H4 (cell line): ENCODE results near the gene ATP6V1B1. TPM values are rescaled to one million over a fixed set of nuclear protein-coding genes. Genes with fewer than 3 reads are reported as not detected.
A peak's percentile ranks its signal among the peaks of the same experiment; 100 is the strongest.

Experiments
- DNase-seq: peaks from one replicate; pipeline ENCODE4 v3.0.0-alpha.2; 2015; ENCODE audit warnings: low spot score
- total RNA-seq: library from RNA; depleted of rRNA; stranded (reverse); fragments of >200 nt; shearing (Covaris generic); gene quantifications from 2 replicates; pipeline ENCODE4 v1.2.3, GENCODE V29; 2014; rRNA removed

ATP6V1B1 gene
- total RNA-seq, result 0.33 and 0.45 TPM in 2 replicates

DNA sequence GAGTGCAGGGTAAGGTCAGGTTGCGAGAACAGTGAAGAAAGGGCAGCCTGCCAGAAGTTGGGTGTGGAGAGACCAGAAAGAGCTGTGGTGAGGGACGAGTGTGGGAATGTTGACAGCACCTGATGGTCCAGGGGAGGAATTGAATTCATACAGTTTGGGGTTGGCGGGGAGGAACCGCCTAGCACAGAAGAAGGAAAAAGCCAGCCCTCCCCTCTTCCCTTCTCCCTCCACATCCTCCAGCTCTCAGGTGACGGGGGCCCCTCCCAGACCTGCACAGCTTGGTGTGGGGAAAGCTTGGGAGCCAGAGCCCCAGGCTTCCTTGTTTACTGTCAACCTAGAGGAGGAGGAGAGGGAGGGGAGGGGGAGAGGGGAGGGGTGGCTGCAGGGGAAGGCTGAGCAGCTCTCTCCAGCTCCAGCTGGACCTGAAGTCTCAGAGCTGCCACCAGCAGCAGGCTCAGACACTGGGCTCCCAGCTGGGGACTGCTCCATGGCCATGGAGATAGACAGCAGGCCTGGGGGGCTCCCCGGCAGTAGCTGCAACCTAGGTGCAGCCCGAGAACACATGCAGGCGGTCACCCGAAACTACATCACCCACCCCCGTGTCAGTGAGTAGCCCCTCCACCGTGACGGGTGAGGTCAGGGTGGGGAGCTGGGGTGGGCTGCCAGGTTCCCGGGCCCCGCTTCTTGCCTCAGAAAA, at the start of gene ATP6V1B1:
ATP6V1B1 (plus strand) TSS at position 433 of the 697 bp plus-strand sequence; CDS start at position 488, 55 bp downstream.
- DNase-seq, result peak; percentile 14

DNA sequence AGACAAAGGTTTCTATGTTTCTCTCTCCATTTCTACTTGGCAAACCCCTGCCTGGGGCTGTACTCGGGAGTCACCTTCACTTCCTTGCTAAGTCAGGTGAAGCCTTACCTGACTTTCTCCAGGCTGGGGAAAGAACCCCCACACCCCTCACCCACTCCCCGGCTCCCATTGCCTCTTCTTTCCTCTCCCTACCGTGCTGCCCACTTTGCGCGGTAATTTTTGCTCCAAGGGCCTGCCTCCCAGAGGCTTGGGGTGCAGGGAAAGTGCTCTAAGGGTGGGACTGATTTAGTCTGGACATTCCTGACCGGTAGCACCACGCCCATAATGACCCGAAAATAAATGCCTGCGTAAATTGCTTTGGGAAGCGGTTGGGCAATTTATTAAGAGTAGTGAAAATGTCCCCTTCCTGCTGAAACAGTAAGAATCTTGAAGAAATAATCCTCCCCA, 49.1 kb upstream of the ATP6V1B1 start:
- DNase-seq, result no peak

DNA sequence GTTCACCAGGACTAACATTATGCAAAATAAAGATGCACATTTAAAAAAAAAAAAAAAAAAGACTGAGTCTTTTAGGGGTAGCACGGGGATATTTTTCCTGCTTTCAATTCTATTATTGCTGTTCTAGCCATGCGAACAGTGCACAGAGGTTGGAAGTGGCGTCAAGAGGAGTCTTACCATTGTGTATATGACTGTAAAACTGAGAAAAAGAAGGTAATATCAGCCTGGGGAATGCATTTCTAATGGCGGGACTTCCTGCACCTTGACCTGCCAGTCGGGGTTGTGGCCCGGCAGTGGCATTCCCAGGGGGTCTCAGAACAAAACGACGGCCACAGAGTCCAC, 48.5 kb upstream of the ATP6V1B1 start:
- no peak for DNase-seq

DNA sequence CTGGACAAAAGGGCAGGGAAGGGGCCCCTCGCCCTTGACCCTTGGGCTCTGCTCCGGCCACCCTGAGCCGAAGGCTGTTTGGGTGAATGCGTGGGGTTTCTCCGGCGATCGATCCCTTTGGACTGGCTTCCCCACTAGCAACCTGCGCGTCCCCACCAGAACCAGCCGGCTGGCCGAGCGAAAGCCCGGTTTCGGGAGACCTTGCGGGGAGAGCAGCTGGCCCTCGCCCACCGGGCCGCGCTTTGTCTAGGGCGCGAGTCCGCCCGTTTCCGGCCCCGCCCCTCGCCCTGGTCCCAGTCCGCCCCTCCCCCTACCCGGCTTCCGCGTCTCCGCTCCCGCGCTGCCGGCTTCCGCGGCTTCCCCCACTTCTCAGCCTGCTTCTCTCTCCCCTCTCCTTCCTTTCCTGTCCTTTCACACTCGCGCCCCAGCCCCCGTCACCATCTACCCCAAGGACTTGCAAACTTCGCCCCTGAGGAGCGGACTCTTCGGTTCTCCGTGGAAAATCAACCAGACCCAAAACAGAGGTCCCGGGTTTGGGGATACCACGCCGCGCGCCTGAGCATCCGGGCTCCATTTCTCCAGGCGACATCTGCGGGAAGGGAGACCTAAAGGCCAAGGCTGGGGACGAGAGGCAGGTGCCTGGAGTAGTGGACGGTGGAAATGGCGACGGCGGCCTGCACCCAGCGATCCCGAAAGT, 48.0 kb upstream of the ATP6V1B1 start:
- no peak for DNase-seq

DNA sequence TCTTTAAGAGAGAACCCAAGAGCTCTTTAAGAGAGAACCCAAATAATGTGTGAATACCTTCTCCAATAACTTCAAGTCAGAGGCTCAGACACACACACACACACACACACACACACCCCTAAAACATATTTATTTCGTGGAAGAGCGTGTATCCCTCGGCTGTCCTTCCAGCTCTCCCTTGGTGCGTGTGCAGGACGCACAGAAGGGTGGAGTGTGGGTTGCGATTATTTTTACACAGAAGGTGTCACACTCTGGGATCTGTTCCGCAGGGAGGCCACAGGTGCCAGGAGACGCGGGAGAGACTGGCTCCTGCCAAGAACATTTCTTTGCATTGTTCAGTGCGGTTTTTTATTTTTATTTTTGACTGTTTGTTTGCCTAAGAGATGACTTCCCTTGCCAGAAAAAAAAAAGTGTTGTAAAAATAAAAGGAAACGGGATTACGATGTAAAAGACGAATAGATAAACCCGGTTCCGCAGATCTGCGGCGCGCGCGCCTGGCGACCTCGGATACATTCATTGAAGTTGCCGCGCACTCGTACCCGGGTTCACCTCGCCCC, 47.3 kb upstream of the ATP6V1B1 start:
- DNase-seq, result no peak

DNA sequence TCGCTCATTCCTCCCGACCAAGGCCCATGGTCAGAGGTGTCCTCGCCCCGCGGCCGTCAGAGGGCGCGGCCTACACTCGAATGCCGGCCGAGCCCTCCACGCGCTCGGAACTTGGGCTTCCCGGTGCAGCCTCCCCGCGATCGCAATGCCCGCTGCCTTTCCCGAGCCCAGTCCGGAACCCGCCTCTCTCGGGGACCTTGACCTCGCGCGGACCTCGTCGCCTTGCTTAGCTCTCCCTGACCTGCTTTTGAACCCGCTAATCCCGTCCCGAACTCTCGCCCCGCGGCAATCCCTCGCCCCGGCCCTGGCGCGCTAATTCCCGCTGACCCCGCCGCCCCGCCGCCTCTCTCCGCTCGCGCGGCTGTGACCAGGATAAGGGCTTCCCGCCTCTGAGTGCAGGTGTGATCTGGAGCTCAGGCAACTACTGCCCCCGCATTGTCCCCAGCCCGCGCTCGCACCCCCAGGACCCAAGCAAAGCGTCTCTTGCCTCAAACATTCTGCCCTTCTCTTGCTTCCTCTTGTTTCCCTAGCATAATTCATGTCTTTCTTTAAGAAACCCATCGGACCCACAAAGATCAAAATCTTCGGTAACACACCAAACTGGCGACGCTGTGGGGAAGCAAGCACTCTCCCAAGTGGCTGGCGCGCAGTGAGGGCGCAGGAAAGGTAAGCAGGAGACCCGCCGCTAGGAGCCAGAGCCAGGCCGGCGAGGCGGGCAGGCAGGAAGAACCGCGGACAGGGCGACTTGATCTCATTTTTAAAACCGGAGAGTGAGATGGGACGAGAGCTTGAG, 46.6 kb upstream of the ATP6V1B1 start:
- DNase-seq, result no peak

DNA sequence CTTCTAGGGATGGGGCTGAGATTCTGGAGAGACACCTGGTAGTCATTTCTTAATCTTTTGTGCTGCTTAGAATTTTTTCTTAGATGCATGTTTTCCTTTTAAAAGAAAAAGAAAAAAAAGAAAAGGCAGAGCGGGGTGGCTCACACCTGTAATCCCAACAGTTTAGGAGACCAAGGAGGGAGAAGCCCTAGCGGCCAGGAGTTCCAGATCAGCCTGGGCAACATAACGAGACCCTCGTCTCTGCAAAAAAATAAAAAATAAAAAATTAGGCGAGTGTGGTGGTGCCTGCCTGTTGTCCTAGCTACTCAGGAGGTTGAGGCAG, 46.0 kb upstream of the ATP6V1B1 start:
- no peak for DNase-seq

DNA sequence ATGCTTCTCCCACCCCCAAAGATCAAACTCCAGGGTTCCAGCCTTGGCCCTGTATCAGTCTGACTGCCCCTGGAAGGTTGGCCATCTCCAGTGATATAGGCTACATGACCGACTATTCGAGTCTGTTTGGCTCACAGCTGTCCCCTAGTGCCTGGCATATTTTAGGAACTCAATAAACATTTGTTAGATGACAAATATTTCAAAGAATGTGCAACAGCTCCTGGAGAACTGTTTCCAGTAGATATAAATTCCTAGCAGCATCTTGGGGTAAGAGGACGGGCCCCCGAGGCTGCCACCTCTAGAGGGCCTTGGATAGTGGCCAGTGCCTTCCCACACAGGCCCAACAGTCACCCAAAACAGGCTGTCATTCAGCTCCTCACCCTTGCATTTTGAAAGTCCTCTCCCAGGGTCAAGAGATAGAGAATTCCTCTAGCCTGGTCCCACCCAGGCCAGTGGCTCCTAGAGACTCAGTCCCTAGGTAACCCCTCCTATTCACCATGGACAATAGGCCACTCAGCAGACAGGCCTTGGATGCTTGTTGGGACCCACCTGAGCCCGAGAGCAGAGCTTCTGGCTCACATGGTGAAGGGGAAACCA, 45.1 kb upstream of the ATP6V1B1 start:
- no peak for DNase-seq

DNA sequence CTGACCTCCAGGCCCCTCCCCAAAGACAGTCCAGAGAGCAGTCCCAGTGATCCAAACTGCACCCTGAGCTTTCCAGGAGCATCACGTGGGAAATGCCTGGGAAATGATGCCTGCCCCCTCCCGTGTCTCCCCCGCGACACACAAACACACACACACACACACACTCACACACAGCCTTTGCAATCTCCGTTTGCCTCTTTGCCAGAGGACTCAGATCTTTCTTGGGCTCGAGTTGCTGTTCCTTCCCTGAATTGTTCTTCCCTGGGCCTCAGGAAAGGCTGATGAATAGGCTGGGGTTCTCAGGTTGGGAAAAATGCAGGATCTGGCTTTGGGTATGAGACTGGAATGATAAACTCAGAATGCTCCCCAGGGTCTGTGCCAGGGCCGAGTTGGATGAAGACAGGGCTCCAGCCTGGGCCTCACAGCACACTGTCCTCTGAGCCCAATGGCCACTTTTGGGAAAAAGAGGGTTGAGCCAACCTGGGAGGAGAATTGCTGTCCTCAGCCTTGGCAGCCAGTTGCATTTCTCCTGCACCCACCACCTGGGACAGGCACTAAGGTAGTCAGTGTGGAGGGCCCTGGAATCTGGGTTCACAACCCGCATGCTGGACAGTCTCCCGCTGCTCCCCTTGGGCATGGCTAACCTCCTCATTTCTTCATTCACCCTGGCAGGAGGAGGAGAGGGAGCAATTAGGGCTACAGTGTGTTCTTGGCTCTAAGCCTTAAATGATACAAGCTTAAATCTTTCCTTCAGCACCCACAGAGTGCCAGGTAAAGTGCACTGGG, 43.9 kb upstream of the ATP6V1B1 start:
- no peak for DNase-seq

DNA sequence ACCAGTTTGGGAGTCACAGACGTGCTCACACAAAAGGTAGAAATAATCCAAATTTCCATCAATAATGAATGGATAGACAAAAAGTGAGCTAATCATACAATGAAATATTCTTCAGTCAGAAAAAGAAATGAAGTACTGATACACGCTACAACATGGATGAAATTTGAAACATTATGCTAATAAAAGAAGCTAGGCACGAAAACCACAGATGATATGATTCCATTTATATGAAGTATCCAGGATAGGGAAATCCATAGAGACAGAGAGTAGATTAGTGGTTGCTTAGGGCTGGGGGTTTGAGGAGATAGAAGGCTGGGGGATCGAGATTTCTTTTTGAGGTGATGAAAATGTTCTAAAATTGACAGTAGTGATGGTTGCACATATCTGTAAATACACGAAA, 43.0 kb upstream of the ATP6V1B1 start:
- DNase-seq, result no peak

DNA sequence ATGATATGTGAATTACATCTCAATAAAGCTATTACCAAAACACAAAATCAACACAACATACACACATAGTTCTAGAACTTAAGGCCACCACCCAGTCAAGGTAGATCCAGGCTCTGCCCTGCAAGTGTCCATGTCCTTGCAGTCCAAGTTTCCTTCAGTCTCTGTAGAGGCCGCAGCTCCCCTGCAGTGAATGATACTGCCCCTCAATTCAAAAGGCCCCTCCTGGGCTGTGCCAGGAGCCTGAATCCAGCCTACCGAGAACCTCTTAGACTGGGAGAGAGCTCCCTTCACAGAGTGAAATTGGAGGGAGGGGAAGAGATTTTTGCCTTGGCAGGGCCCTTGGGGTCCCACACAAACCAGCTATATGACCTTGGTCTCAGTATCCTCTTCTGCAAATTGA, 42.5 kb upstream of the ATP6V1B1 start:
- DNase-seq, result no peak

DNA sequence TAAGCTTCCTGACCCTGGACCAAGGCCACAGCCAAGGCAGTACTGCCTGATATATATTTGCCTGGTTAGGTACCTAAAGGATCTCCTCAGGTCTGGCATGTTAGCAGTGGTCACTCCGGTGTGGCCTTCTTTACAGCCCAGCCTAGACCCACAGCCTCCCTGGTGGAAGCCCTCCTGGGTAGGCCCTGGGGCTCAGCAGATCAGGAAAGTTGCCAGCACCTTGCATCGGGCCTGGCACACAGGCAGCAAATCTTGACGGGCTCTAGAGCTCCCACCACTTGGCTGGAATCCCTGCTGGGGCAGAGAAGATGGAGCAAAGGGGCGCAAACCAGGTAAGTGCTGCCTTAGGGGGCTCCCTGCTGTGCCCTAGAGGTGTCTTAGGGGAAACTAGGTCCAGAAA, 40.9 kb upstream of the ATP6V1B1 start:
- no peak for DNase-seq

DNA sequence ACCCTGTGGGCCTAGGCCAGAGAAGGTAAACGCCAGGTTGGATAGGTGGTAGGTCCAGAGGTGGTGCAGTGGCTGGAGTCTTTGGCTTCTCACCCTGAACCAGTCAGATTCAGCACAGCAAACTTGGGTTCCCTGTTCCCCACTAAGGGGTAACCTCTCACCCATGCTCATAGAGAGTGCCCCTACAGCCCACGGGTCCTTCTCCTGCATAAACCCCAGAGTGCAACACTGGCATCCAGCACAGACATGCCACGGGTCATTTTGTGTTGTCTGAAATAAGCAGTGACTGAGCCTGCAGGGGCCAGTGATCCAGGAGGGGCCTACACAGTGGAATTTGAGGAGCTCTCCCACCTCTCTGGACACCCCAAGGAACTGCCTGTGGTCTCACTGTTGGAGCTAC, 40.5 kb upstream of the ATP6V1B1 start:
- no peak for DNase-seq

DNA sequence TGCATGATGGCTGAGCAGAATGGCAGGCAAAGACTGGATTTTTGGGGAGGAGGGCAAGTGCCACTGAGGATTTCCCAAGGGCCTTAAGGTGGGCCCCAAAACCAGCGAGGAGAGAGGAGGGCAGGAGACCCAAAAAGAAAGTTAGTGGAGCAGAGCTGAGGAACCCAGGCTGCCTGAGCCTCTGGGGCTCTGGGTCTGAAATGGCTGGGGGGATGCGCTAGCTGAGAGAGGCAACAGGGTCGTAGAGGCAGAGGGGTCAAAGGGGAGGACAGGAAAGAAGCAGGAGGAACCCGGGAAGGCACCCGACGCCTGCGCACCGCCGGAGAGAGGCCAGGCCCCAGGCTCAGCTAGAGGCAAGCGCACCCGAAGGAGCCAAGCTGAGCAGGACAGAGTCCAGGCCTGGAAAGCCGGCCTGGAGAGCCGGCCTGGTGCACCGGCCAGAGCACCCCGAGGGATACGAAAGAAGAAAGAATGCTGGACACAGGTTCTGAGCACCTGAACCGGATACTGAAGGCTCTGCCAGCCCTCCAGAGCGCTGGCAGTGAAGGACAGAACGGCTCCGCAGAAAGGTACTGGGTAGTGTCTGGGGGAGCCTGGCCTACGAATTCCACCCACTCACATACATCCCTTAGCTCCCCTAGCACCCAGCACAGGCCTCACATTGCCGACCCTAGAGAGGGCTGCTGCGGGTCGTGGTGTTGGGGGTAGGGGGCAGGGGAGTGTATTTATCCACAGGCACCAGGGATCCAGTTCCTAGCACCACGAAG, 39.5 kb upstream of the ATP6V1B1 start:
- no peak for DNase-seq

DNA sequence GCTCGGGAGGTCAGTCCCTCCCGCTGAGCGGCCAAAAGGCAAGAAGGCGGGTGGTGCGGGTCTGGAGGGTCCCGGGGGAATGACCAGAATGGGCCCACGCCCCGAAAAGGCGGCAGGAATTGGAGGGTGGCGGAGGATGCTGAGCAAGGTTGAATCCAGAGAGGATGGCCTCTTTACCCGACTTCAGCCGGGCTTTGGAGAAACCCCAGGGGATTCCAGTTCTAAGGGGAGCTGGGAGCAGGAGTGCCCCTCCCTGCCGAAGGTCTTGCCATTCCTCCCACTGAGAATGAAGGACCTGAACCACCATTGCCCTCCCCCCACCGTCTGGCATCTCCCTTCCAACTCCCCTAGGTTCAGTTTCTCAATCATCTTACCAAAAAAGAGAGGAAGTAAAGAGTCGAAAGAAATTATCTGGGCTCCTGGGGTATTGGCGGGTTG, 38.9 kb upstream of the ATP6V1B1 start:
- DNase-seq, result no peak

DNA sequence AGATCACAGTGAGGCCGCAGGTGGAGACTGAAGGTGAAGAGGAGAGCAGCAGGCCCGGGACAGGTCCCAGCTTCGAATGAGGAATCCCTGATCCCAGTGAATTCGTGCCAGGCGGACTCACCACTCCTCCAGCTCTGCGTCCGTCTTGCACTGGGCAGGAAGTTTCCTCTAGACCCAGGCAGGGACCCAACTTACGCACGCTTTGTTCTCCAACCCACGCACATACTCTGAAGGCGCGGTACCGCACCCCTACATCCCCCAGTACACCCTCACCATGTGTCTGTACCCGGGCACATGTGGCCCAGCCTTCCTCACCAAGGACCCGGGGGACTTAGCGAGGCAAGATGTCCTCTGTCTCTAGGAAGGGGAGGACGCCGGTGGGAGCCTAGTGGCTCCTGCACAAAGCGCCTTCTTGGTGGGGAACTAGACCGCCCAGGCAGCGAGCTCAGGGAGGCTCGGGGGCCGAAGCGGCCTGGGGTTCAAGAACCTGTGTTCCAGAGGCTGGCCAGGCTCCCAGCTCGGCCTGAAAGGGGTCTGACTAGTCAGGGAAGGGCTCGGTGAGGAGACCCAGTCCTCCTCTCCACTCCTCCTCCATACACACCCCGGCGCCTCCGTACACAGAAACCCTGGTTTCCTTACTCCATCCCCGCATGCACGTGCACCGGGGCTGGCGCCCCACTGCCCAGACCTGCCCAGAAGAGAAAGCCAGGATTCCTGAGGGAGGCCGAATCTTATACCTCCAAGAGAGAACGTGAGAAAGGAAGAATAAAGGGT, 38.3 kb upstream of the ATP6V1B1 start:
- DNase-seq, result no peak

DNA sequence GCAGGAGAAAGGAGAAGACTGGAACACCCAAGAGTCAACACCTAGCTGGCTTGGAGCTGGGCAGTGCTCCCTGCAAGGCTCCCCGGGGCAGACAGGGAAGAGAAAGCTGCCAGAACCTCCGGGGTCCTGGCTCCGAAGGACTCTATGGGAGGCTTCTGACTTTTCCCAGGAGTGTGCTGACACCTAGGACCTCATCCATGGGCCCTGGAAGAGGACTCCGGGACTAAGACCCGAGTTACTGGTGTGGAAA, 37.8 kb upstream of the ATP6V1B1 start:
- DNase-seq, result no peak

DNA sequence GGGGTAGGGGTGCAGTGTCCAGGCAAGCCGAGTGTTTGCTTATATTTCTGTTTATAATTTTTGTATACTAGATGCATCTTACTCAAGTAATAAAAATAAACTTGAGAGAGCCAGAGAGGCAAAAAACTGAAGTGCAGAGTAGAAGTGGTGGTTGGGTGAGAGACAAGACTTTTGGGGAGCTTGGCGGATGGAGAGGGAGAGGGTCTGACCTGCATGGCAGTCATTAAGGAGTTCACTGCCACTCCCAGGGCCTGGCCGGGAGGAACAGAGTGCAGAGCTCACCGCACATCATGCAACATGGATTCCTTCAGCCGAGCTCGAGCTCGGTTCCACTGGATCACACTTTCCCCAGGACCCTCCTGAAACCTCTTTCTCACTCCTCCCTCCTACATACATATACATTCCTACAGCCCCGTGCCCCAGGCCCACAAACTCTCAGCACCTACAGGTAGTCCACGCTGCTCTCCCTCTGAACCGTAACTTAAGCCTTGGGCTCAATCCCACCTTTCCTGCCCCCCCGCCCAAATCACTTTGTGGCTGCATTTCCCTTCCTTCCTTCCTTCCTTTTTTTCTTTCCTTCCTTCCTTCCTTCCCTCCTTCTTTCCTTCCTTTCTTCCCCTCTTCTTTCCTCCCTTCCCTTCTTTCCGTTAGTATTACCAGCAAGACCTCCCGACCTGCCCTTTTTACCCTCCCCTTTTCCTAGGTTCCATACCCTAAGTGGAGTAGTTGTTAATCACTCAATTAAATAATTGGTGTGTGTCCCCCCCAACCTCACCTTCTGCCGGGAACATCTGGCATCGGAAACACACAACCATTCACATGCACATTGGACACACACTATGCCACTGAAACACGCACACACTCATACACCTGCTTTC, 37.1 kb upstream of the ATP6V1B1 start:
- DNase-seq, result no peak
